ENCODE results near the gene TMEM192.

TMEM192 gene

GRCh38 chr4:165112368-165113121 lies at the start of gene TMEM192:
Gene TMEM192 (minus strand): TSS chr4:165112860. CDS start chr4:165112773, 87 bp downstream.
- DNase-seq (ENCODE audit: low read depth): peak; percentile 96
- H3K4me3 ChIP-seq (ENCODE audit: low read length): peak within 1 kb of the TSS; percentile 92
- no peaks in the 10 kb centered on the region for H3K36me3 ChIP-seq (ENCODE audit: control insufficient read depth, insufficient read depth, low read length, severe bottlenecking)
- H3K9ac ChIP-seq (ENCODE audit: low read length): peak within 1 kb of the TSS; percentile 88
- H3K4me1 ChIP-seq (ENCODE audit: control insufficient read depth, insufficient read depth, low read length): peaks cover 8% of the 10 kb centered on the region
- H3K9me3 ChIP-seq (ENCODE audit: control insufficient read depth, low read length): no peaks in the 10 kb centered on the region
- no peaks in the 10 kb centered on the region for H3K27me3 ChIP-seq (replicated peaks; ENCODE audit: control insufficient read depth, insufficient read depth, low read length)

GRCh38 chr4:165158762-165159161 lies 46.1 kb upstream of the TMEM192 start:
- no peak overlapping the region for H3K9ac ChIP-seq (ENCODE audit: low read length)

GRCh38 chr4:165156906-165157305 lies 44.2 kb upstream of the TMEM192 start:
- Histone ChIP-seq H3K9ac (ENCODE audit: low read length) (no peak overlapping the region), H3K36me3 (ENCODE audit: control insufficient read depth, insufficient read depth, low read length, severe bottlenecking) (no peaks in the 10 kb centered on the region), H3K27me3 (replicated peaks; ENCODE audit: control insufficient read depth, insufficient read depth, low read length) (no peaks in the 10 kb centered on the region), H3K9me3 (ENCODE audit: control insufficient read depth, low read length) (peaks cover 11% of the 10 kb centered on the region), H3K4me1 (ENCODE audit: control insufficient read depth, insufficient read depth, low read length) (peaks cover 3% of the 10 kb centered on the region), H3K4me3 (ENCODE audit: low read length) (no peak overlapping the region)
- DNase-seq (ENCODE audit: low read depth): no peak

More at GRCh38 chr4:165158762-165159161, 46.1 kb upstream of the TMEM192 start:
- Histone ChIP-seq H3K9me3 (ENCODE audit: control insufficient read depth, low read length) (peaks cover 11% of the 10 kb centered on the region), H3K4me3 (ENCODE audit: low read length) (no peak overlapping the region), H3K36me3 (ENCODE audit: control insufficient read depth, insufficient read depth, low read length, severe bottlenecking) (no peaks in the 10 kb centered on the region), H3K4me1 (ENCODE audit: control insufficient read depth, insufficient read depth, low read length) (no peaks in the 10 kb centered on the region), H3K27me3 (replicated peaks; ENCODE audit: control insufficient read depth, insufficient read depth, low read length) (no peaks in the 10 kb centered on the region)
- no peak for DNase-seq (ENCODE audit: low read depth)

GRCh38 chr4:165154482-165154881 lies 41.8 kb upstream of the TMEM192 start:
- Histone ChIP-seq H3K4me3 (ENCODE audit: low read length) (no peak overlapping the region), H3K27me3 (replicated peaks; ENCODE audit: control insufficient read depth, insufficient read depth, low read length) (no peaks in the 10 kb centered on the region), H3K9me3 (ENCODE audit: control insufficient read depth, low read length) (peaks cover 11% of the 10 kb centered on the region), H3K36me3 (ENCODE audit: control insufficient read depth, insufficient read depth, low read length, severe bottlenecking) (no peaks in the 10 kb centered on the region), H3K9ac (ENCODE audit: low read length) (no peak overlapping the region), H3K4me1 (ENCODE audit: control insufficient read depth, insufficient read depth, low read length) (peaks cover 3% of the 10 kb centered on the region)
- DNase-seq (ENCODE audit: low read depth): no peak

- peaks cover 3% of the 10 kb centered on the region for H3K4me1 ChIP-seq (ENCODE audit: control insufficient read depth, insufficient read depth, low read length)
- peaks cover 8% of the 10 kb centered on the region for H3K9me3 ChIP-seq (ENCODE audit: control insufficient read depth, low read length)
- H3K27me3 ChIP-seq (replicated peaks; ENCODE audit: control insufficient read depth, insufficient read depth, low read length): no peaks in the 10 kb centered on the region
- H3K4me3 ChIP-seq (ENCODE audit: low read length): peak overlapping the region; percentile 19
- H3K36me3 ChIP-seq (ENCODE audit: control insufficient read depth, insufficient read depth, low read length, severe bottlenecking): no peaks in the 10 kb centered on the region
- H3K9ac ChIP-seq (ENCODE audit: low read length): no peak overlapping the region
- peak; percentile 26 for DNase-seq (ENCODE audit: low read depth)
Observed at GRCh38 chr4:165152527-165152926, 39.9 kb upstream of the TMEM192 start.

GRCh38 chr4:165151734-165152133 lies 39.1 kb upstream of the TMEM192 start:
- H3K9me3 ChIP-seq (ENCODE audit: control insufficient read depth, low read length): peaks cover under 1% of the 10 kb centered on the region
- H3K9ac ChIP-seq (ENCODE audit: low read length): no peak overlapping the region
- DNase-seq (ENCODE audit: low read depth): peak; percentile 20
- no peaks in the 10 kb centered on the region for H3K36me3 ChIP-seq (ENCODE audit: control insufficient read depth, insufficient read depth, low read length, severe bottlenecking)
- no peak overlapping the region for H3K4me3 ChIP-seq (ENCODE audit: low read length)
- H3K4me1 ChIP-seq (ENCODE audit: control insufficient read depth, insufficient read depth, low read length): peaks cover 3% of the 10 kb centered on the region
- H3K27me3 ChIP-seq (replicated peaks; ENCODE audit: control insufficient read depth, insufficient read depth, low read length): no peaks in the 10 kb centered on the region

- no peaks in the 10 kb centered on the region for H3K36me3 ChIP-seq (ENCODE audit: control insufficient read depth, insufficient read depth, low read length, severe bottlenecking)
- H3K4me1 ChIP-seq (ENCODE audit: control insufficient read depth, insufficient read depth, low read length): peaks cover 3% of the 10 kb centered on the region
- H3K4me3 ChIP-seq (ENCODE audit: low read length): no peak overlapping the region
- H3K9me3 ChIP-seq (ENCODE audit: control insufficient read depth, low read length): no peaks in the 10 kb centered on the region
- no peak for DNase-seq (ENCODE audit: low read depth)
- H3K27me3 ChIP-seq (replicated peaks; ENCODE audit: control insufficient read depth, insufficient read depth, low read length): no peaks in the 10 kb centered on the region
- no peak overlapping the region for H3K9ac ChIP-seq (ENCODE audit: low read length)
Observed at GRCh38 chr4:165150545-165150944, 37.9 kb upstream of the TMEM192 start.

- H3K4me3 ChIP-seq (ENCODE audit: low read length): no peak overlapping the region
- no peak overlapping the region for H3K9ac ChIP-seq (ENCODE audit: low read length)
- H3K9me3 ChIP-seq (ENCODE audit: control insufficient read depth, low read length): peaks cover 5% of the 10 kb centered on the region
- no peaks in the 10 kb centered on the region for H3K36me3 ChIP-seq (ENCODE audit: control insufficient read depth, insufficient read depth, low read length, severe bottlenecking)
- no peak for DNase-seq (ENCODE audit: low read depth)
- no peaks in the 10 kb centered on the region for H3K27me3 ChIP-seq (replicated peaks; ENCODE audit: control insufficient read depth, insufficient read depth, low read length)
- H3K4me1 ChIP-seq (ENCODE audit: control insufficient read depth, insufficient read depth, low read length): no peaks in the 10 kb centered on the region
Observed at GRCh38 chr4:165138843-165139242, 26.2 kb upstream of the TMEM192 start.

- Histone ChIP-seq H3K27me3 (replicated peaks; ENCODE audit: control insufficient read depth, insufficient read depth, low read length) (no peaks in the 10 kb centered on the region), H3K4me1 (ENCODE audit: control insufficient read depth, insufficient read depth, low read length) (no peaks in the 10 kb centered on the region), H3K36me3 (ENCODE audit: control insufficient read depth, insufficient read depth, low read length, severe bottlenecking) (no peaks in the 10 kb centered on the region), H3K9me3 (ENCODE audit: control insufficient read depth, low read length) (peaks cover 5% of the 10 kb centered on the region), H3K4me3 (ENCODE audit: low read length) (no peak overlapping the region), H3K9ac (ENCODE audit: low read length) (no peak overlapping the region)
- no peak for DNase-seq (ENCODE audit: low read depth)
Observed at GRCh38 chr4:165137205-165137604, 24.5 kb upstream of the TMEM192 start.

- peaks cover 5% of the 10 kb centered on the region for H3K9me3 ChIP-seq (ENCODE audit: control insufficient read depth, low read length)
- DNase-seq (ENCODE audit: low read depth): no peak
- no peaks in the 10 kb centered on the region for H3K4me1 ChIP-seq (ENCODE audit: control insufficient read depth, insufficient read depth, low read length)
- no peaks in the 10 kb centered on the region for H3K36me3 ChIP-seq (ENCODE audit: control insufficient read depth, insufficient read depth, low read length, severe bottlenecking)
- H3K9ac ChIP-seq (ENCODE audit: low read length): no peak overlapping the region
- no peak overlapping the region for H3K4me3 ChIP-seq (ENCODE audit: low read length)
- no peaks in the 10 kb centered on the region for H3K27me3 ChIP-seq (replicated peaks; ENCODE audit: control insufficient read depth, insufficient read depth, low read length)
Observed at GRCh38 chr4:165136529-165136928, 23.9 kb upstream of the TMEM192 start.

- Histone ChIP-seq H3K36me3 (ENCODE audit: control insufficient read depth, insufficient read depth, low read length, severe bottlenecking) (no peaks in the 10 kb centered on the region), H3K4me1 (ENCODE audit: control insufficient read depth, insufficient read depth, low read length) (no peaks in the 10 kb centered on the region), H3K4me3 (ENCODE audit: low read length) (no peak overlapping the region), H3K27me3 (replicated peaks; ENCODE audit: control insufficient read depth, insufficient read depth, low read length) (peaks cover 8% of the 10 kb centered on the region), H3K9ac (ENCODE audit: low read length) (no peak overlapping the region), H3K9me3 (ENCODE audit: control insufficient read depth, low read length) (peaks cover 4% of the 10 kb centered on the region)
- DNase-seq (ENCODE audit: low read depth): no peak
Observed at GRCh38 chr4:165133150-165133549, 20.5 kb upstream of the TMEM192 start.

All from adipocyte (in vitro differentiated cells).